ENCODE measurements around the gene SDS. TPM values are rescaled to one million over a fixed set of nuclear protein-coding genes. Genes with fewer than 3 reads are reported as not detected.

SDS gene
- total and polyA plus RNA-seq, 2 donors (not counting 3 experiments of a cell fraction or from before 2014, with no cell fraction given): not detected

DNA sequence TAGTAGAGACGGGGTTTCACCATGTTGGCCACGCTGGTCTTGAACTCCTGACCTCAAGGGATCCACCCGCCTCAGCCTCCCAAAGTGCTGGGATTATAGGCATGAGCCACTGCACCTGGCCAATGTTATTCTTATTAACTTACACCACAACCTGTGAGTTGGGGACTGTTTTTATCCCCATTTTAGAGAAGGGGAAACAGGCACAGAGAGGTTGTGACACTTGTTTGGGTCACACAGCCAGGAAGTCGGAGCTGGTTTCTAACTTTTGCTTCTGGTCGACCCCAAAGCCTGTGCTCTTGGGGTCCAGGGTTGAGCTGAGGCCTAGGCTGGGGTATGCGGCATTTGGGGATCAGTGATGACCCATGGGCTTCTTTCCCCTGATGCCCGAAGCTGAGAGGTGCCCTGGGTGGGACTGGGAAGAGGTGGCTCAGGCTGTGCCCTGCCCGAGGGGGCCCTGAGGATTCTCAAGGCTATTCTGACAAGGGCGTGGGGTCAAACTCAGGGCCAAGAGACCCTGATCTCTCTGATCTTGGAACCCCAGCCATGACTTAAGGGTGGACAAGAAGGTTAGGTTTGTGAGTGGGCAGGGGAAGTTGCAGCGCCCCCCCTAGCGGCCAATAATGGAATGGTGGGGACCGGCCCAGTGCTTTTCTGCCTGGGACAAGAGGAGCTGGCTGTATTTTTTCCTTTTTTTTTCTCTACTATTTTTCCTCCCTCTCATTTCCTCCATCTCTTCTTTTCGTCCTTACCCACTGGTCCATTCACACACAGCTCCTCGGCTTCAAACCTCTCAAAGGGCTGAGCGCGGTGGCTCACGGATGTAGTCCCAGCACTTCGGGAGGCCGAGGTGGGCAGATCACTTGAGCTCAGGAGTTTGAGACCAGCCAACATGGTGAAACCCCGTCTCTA lies 21.5 kb upstream of the SDS start:
- no peaks in the 10 kb centered on the region for H3K36me3 ChIP-seq (ENCODE audit: control insufficient read depth in 2 of 2, extremely low read depth in 1 of 2, insufficient read depth in 2 of 2, low read length in 2 of 2)

More for the DNA sequence above, 21.5 kb upstream of the SDS start:
- FAIRE-seq (peak; percentile 69), DNase-seq (ENCODE audit: low read depth, low spot score) (peak; percentile 64)
- Histone ChIP-seq H3K4me3 (replicated peaks in 1 of 3; ENCODE audit: insufficient read depth in 1 of 3, low read depth in 1 of 3, low read length in 3 of 3) (no peak overlapping the region), H3K9me3 (replicated peaks; ENCODE audit: control insufficient read depth, insufficient read depth, low read length) (no peaks in the 10 kb centered on the region), H3K9me1 (replicated peaks; ENCODE audit: control insufficient read depth, extremely low read depth, insufficient read depth, low read length) (no peaks in the 10 kb centered on the region), H3K4me2 (ENCODE audit: insufficient read depth, low read length) (no peak overlapping the region), H3K27me3 (ENCODE audit: control insufficient read depth in 2 of 2, insufficient read depth in 2 of 2, low read length in 2 of 2) (no peaks in the 10 kb centered on the region), H3K4me1 (ENCODE audit: control insufficient read depth, extremely low read depth, insufficient read depth, low read length) (peaks cover 7% of the 10 kb centered on the region), H3K79me2 (ENCODE audit: control insufficient read depth, insufficient read depth, low read length) (no peaks in the 10 kb centered on the region), H3K27ac (ENCODE audit: insufficient read depth, low read depth, low read length) (no peak overlapping the region), H2AFZ (ENCODE audit: low read depth, low read length) (no peak overlapping the region), H3K9ac (replicated peaks; ENCODE audit: extremely low read depth, insufficient read depth, low read length) (no peak overlapping the region), H4K20me1 (replicated peaks; ENCODE audit: control insufficient read depth, extremely low read depth, insufficient read depth, low read length) (no peaks in the 10 kb centered on the region)
- ChIA-PET CTCF (interaction anchor here (0.6 to 2.8 kb wide), 82 partner anchors 9 to 541 kb away, joined by 3 to 42 read pairs (median 4); partner anchors contain the start of genes CFAP73, PLBD2, RBM19 and RITA1), POLR2A (no interaction called here)
- dilution Hi-C loops (cut with MboI; ENCODE audit: extremely low pct_ligation_motif_present, low sequenced_read_pairs) (no loop called here), intact Hi-C loops (cut with micrococcal nuclease) (loop anchor here (1.0 to 2.0 kb wide), 4 partner anchors 90 to 376 kb away; partner anchors contain the start of gene SLC8B1)
- TF ChIP-seq GATA2 (IDR thresholded peaks at IDR 0.05; ENCODE audit: insufficient read depth, insufficient read length, low read depth, low read length) (no peak), CTCF (IDR thresholded peaks at IDR 0.05; ENCODE audit: extremely low read depth in 1 of 2, insufficient read depth in 1 of 2, low read depth in 1 of 2, low read length in 2 of 2) (peak; percentile 88 to 93)
- no TSS peak for BruUV-seq (replicated peaks)
